Hepatic stellate cell (primary cell): ENCODE measurements around the gene WSB1.
A peak's percentile ranks its signal among the peaks of the same experiment; 100 is the strongest.
"Not testable (repeated sequence)": the region's sequence is repeated elsewhere in the genome, so short reads cannot be mapped to it uniquely, and the experiment has no call there.

Experiments
- DNase-seq: peaks from one replicate; pipeline ENCODE4 v3.0.0; 2011; ENCODE audit warnings: low spot score

Gene WSB1, protein sequence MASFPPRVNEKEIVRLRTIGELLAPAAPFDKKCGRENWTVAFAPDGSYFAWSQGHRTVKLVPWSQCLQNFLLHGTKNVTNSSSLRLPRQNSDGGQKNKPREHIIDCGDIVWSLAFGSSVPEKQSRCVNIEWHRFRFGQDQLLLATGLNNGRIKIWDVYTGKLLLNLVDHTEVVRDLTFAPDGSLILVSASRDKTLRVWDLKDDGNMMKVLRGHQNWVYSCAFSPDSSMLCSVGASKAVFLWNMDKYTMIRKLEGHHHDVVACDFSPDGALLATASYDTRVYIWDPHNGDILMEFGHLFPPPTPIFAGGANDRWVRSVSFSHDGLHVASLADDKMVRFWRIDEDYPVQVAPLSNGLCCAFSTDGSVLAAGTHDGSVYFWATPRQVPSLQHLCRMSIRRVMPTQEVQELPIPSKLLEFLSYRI

DNA sequence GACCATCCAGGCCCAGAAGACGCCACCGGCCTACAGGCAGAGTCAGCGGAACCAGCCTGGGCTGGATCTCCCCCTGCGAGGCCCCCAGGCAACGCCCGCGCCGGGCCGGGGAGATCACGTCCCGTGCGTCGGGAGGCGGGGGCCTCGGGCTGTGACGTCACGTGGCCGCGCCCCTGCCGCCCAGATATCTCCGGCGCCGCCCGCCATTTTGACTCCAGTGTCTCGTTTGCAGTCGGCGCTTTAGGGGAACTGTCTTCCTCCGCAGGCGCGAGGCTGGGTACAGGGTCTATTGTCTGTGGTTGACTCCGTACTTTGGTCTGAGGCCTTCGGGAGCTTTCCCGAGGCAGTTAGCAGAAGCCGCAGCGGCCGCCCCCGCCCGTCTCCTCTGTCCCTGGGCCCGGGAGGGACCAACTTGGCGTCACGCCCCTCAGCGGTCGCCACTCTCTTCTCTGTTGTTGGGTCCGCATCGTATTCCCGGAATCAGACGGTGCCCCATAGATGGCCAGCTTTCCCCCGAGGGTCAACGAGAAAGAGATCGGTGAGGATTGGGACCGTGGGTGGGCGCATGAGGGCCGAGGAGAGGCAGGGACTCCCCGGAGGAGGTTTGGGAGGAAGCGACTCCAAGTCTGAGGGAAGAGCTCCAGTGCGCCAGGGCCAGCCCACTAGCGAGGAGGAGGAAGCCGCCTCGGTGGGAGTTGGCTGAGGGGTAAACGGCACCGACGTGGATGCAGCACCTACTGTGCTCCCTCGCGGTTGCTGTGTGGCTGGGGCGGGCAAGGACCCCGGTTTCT lies at the start of gene WSB1:
WSB1 (plus strand) TSS at position 217 of the 791 bp plus-strand sequence; CDS start at position 499, 282 bp downstream.
- DNase-seq, result peak; percentile 94

DNA sequence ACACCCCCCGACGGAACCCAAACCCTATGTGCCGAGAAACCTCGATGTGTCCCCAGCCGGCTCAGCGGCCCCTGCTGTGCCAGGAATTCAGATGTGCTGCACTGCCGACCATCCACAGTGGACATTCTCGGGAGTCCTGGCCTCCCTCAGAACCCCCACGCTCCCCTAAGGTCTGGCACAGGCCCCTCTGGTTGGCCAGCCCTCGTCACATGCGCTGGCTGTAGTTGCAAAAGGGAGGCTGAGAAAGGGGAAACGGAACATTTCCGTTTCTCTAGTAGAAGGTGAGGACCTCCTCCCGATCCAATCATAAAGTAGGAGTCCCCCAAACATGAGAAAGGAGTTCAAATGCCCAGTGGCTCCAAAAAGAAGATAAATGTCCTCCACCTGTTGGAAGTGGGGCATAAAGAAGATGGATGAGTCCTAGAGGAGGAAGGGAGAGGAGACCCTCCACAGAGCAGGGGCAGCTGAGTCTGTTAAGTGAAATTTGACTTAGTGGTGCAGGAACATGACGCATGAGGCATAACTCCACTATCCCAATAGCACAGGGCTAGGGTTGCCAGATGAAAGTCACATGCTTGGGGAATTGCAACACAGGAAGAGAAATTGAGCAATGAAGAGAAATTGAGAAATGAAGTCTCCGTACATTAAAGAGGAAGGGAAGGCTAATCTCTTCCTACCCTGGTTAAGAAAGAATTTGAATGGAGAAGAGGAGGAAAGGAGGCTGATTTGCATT lies 49.3 kb upstream of the WSB1 start:
- peak; percentile 82 for DNase-seq

DNA sequence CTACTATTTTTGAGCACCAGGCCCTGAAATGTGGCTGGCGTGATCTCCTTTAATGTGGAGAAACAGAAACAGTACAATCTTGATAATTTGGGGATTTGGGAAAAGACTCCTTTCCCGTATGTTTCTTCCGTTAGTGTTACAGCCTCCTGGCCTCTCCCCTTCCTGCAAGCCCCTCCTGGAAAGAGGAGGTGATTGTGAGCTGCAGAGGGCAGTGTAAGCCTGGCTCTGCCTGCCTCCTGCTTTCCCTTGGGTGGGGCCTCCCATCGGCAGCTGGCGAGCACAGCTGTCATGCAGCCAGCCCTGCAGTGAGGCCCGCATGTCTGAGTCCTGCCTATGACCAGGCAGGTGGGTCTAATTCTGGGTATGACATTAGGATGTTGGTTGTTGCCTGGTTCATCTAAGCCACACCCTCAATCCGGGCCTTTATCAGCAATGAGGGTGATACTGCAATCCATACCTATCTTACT lies 48.7 kb upstream of the WSB1 start:
- DNase-seq, result peak; percentile 84

DNA sequence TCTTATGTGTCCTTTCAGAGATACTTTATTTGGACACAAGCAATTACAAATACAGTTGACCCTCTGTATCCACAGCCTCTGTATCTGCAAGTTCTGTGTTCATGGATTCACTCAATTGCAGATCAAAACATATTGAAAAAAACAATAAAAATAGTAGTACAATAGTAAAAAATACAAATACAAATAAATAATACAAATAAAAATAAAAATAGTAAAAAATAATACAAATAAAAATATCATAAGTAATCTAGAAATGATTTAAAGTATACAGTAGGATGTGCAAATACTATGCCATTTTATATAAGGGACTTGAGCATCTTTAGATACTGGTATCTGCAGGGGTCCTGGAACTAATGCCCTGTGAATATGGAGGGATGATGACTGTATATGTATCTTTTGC lies 47.4 kb upstream of the WSB1 start:
- DNase-seq, result no peak

DNA sequence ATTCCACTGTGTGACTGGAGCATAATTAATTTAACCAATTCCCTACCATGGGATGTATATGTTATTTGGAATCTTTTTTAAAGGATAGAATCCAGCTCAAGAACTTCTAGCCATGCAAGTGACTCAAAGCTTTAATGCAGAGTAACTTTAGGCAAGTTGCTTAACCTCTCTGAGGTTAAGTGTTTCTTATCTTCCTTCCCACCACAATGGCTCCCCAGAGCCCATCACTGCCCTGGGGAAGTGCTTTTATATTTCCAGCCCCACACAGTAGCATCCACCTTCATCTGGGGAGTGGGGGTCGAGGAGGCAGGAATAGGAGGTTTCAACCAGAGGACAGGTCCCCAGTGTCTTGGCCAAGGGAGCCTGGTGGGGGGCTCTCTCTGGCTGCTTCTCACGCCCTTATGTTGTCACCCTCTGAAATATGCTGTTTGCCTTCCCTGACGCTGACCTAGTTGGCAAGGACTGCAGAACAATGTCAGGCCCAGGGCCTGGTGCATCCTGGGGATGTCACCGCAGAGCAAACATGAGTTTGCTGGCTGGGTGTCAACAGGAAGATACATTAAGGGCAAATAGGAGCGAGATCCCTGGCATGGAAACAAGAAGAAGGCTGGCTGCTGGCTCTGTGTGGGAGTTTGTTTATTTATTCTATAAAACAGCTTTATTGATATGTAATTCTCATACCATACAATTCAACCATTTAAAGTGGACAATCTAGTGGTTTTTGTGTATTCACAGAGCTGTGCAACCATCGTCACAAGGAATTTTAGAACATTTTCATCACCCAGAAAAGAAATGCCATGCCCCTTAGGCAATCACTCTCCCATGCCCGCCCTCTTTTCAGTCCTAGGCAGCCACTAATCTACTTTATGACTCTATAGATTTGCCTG lies 46.6 kb upstream of the WSB1 start:
- peak; percentile 62 for DNase-seq

DNA sequence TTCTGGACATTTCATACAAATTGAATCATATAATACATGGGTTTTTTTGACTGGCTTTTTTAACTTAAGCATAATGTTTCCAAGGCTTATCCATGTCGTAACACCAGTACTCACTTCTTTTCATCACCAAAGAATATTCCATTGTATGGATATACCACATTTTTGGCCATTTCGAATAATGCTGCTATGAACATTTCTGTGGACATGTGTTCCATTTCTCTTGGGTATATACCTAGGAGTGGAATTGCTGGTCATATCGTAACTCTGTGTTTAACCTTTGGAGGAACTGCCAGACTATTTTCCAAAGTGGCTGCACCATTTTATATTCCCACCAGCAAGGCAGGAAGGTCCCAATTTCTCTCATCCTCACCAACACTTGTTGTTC lies 46.0 kb upstream of the WSB1 start:
- DNase-seq, result no peak

DNA sequence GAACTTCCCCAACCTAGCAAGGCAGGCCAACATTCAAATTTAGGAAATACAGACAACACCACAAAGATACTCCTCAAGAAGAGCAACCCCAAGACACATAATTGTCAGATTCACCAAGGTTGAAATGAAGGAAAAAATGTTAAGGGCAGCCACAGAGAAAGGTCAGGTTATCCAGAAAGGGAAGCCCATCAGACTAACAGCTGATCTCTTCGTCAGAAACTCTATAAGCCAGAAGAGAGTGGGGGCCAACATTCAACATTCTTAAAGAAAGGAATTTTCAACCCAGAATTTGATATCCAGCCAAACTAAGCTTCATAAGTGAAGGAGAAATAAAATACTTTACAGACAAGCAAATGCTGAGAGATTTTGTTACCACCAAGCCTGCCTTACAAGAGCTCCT lies 43.1 kb upstream of the WSB1 start:
- not testable (repeated sequence) for DNase-seq

DNA sequence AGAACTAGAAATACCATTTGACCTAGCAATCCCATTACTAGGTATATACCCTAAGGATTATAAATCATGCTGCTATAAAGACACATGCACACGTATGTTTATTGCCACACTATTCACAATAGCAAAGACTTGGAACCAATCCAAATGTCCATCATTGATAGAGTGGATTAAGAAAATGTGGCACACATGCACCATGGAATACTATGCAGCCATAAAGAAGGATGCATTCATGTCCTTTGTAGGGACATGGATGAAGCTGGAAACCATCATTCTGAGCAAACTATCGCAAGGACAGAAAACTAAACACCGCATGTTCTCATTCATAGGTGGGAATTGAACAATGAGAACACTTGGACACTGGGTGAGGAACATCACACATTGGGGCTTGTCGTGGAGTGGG lies 39.1 kb upstream of the WSB1 start:
- not testable (repeated sequence) for DNase-seq

DNA sequence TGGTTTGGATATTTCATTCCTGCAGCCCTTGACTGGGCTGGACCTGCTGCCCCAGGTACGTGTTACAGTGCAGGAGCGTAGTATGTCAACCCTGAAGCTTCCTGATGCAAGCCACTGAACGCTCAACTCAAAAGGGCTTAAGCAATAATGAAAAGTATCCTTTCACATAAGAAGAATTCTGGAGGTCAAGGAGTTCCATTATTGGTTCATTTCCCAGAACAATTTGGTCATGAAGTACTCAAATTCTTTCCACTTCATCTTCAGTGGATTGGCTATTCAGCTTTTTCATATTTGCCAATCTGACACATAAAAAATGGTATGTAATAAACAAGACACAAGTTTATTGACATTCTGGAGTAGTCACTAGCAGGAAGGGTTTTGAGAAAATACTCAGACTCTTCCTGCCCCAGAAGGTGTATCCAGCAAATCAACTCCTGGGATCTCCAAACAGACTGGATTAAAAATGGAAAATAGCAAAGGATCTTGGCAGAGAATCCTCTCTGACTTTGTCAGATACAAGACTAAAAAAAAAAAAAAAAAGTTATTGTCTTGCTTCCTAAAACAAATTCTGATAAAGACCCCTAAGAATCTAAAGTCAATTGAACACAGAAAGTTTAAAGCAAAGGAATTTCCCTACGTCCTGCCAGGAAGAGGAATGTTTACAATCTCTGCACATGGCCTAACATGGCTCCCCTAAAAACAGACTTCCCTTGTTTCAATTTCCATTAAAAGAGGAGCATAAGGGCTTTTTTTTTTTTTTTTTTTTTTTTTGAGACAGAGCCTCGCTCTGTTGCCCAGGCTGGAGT lies 37.5 kb upstream of the WSB1 start:
- no peak for DNase-seq

DNA sequence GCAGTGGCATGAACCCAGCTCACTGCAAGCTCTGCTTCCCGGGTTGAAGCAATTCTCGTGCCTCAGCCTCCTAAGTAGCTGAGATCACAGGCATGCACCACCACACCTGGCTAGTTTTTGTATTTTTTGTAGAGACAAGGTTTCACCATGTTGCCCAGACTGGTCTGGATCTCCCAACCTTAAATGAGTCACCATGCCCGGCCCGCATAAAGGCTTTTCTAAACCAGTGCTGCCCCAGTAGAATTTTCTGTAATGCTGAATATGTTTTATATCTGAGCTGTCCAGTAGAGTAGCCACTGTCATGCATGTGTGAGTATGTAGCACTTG lies 36.9 kb upstream of the WSB1 start:
- DNase-seq, result no peak

DNA sequence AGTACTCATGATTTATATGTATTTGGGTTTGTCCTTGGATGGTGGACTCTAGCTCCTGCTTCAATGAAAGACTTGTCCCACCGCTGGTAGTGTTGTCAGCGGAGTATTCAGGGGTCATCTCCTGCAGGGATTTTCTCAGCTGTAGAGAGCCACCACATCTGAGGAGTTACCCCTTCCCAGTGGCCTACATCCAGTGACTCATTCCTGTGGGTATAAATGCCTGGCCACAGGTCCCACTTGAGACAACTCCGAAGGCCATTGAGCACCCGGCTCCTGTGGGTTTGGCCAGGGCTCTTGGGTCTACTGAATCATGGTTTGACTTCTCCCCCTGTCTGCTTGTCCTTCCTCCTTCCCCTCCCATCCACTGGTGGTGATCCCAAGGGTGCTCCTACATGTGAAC lies 34.6 kb upstream of the WSB1 start:
- DNase-seq, result no peak

DNA sequence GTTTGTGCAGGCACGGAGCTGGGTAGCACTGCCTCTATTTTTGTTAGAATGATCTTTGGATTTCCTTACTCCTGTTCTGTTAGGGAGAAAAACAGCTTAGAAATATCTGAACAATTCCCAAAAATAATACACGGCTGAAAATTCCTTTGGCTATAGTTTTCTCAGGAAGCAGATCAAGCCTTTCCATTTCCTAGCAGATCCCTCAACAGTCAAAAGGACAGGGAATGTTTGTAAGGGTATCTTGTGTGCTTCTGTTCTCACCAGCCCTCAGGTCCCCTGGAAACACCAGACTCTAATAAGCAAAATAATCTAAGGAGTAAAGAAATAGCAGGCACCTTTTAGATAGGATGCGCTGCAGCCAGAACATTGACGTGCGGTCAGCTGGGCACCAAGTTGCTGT lies 30.5 kb upstream of the WSB1 start:
- DNase-seq, result no peak

DNA sequence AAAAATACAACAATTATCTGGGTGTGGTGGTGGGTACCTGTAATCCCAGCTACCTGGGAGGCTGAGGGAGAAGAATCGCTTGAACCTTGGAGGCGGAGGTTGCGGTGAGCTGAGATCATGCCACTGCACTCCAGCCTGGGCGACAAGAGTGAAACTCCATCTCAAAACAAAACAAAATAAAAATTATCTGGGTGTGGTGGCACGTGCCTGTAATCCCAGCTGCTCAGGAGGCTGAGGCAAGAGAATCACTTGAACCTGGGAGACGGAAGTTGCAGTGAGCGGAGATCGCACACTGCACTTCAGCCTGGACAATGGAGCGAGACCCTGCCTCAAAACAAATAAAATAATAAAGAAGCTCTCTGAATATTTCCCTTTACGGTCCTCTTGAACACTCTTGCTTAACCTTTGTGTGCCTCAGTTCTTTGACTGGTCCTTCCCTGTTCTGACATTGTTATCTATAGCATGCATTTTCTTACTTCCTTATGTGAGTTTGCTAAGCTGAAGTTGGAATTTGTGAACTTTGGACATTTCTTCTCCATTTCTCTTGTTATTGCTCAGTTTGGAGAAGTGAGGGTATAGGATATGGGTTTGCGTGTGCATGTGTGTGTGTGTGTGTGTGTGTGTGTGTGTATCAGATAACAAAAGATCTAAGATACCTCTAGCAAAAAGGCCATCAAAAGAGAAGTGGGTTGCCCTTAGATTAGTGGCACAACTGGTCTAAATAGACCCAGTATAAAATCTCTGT lies 29.7 kb upstream of the WSB1 start:
- DNase-seq, result no peak

DNA sequence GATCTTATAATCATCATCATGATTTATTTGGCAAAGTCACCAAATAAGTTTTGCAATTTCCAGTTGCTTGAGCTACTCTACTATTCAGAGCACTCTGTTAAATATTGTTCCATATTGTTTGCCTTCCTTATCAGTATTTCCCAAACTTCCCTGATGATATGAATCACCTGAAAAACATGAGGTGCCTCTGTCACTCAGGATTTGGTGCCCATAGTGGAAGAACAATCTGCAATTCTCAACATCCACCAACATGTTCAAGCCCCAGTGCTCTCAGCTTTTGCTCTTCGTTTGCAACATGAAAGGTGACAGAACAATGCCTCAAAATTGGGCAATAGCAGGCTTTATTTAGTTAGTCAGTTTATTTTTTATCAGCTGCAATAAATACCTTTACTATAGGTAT lies 28.6 kb upstream of the WSB1 start:
- no peak for DNase-seq

DNA sequence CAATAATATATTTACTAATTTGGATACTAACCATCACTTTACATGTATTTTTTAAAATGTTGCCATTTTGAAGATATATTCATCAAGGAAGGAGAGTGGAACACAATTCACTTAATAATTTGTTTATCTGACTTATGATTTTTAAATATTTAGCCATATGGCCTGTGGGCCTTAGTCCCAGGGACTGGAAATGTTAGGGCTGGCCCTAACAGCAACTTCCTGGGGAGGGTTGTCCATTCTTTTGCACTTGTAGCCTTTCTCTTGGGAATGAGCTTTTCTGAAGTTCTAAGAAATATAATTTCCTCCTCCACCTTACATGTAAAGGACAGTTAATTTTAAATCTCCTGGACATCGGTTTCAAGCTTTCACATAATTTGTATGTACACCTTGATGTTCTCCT lies 27.7 kb upstream of the WSB1 start:
- no peak for DNase-seq

DNA sequence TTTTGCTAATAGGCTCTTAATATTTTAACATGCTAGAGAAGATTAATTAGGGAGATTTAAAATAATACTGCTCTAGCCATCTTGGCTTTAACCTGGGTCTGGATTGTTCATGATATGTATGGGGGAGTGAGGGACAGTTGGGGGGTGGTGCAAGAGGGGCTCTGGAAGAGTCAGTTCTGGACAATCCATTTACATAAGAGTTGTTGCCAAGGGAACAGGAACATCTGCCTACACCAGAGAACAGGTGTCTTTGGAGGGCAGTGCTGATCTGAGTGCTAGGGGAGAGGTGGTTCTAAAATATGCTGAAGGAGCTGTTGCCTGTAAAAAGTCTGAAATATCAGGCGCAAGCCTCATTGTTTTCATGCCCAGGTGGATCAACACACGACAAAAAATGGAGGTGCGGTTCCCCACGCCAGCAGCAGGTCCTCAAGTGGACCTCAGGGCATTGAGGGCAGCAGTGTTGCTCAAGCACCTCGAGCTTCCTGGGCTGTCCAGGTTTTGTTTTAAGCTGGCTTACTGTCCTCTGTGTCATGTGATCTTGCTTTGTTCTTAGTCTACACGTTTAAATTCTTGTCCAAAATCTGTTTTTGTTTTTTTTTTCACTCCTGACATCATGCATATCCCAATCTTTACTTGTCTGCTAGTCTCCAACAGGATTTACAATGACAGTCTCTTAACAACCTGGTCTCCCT lies 25.4 kb upstream of the WSB1 start:
- DNase-seq, result no peak

DNA sequence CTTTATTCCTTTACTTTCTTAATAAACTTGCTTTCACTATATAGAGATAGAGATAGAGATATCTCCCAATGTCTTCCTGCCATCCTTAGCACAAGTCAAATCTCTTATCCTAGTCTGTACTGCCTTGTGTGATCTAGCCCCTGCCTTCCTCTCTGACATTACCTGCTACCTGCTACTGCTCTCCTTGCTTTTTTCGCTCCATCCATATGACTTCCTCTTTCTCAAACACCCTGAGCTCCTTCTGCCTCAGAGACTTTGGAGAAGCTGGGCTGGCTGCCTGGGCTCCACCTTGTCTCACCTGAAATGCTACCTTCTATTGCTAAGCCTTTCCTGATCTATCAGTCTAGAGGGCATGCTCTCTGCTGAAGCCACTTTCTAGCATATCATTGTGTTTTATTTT lies 24.7 kb upstream of the WSB1 start:
- DNase-seq, result no peak

DNA sequence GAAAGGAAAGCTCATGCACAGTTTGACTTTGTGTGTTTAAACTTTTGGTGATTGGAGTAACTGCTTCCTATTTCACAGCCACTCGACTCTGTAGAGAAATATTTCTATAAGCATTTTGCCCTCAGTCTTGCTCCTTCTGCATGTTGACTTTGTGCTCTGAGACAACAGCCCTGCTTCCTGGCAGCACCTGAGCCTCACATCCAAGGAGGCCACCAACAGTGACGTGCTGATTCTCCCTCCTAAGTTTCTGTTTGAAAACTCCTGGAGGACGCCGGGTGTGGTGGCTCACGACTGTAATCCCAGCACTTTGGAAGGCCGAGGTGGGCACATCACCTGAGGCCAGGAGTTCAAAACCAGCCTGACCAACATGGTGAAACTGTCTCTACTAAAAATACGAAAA lies 23.9 kb upstream of the WSB1 start:
- no peak for DNase-seq

DNA sequence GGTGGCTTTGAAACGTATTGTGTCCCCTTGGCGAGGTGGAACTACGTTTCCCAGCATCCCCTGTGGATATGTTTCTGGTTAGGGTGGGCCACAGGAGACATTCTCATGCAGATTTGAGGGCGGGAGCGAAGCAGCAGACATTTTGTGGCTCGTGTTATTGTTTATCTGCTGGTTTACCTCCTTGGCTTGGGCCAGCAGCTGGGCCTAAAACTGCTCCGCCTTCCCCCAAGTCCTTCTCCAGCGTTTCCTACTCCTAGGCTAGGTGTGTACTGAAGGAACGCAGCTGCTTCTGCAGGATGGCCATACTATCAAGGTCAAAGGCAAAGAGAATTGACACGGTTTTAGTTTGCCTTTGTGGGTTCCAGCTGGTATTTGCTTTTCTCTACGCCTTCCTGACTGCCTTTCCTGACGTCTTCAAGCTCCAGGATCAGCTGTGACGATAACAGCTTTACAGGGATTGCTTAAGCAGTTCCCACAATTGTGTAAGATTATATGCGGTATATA lies 17.2 kb upstream of the WSB1 start:
- no peak for DNase-seq
